KBM-7 (cell line): ENCODE results near the gene CRTC3.
"Not testable (repeated sequence)": the region's sequence is repeated elsewhere in the genome, so short reads cannot be mapped to it uniquely, and the experiment has no call there.

Source experiments
- DNase-seq: peaks from one replicate; pipeline ENCODE4 v3.0.0-alpha.2; 2015
- in situ Hi-C: fragments of 300-500 bp; cut with MboI; formaldehyde crosslinking; loops from 2 replicates; pipeline ENCODE4 v1.14.3; 2020; ENCODE audit warnings: low sequenced_read_pairs, low pct_unique_long_range_greater_than_20kb, mixed read lengths

Gene CRTC3

GRCh38 chr15:90680371-90680935 lies 150.7 kb downstream of the CRTC3 start:
- in situ Hi-C loops = no loop called here
- no peak for DNase-seq

- in situ Hi-C loops = no loop called here
- DNase-seq = no peak
Measured at GRCh38 chr15:90681056-90681455, 151.3 kb downstream of the CRTC3 start.

GRCh38 chr15:90681480-90681879 lies 151.8 kb downstream of the CRTC3 start:
- in situ Hi-C loops = no loop called here
- DNase-seq = no peak

- DNase-seq = no peak
- in situ Hi-C loops = no loop called here
Measured at GRCh38 chr15:90683371-90683770, 153.6 kb downstream of the CRTC3 start.

GRCh38 chr15:90683876-90684275 lies 154.2 kb downstream of the CRTC3 start:
- DNase-seq = no peak
- in situ Hi-C loops = no loop called here

GRCh38 chr15:90684281-90684680 lies 154.6 kb downstream of the CRTC3 start:
- in situ Hi-C loops = no loop called here
- DNase-seq = no peak

GRCh38 chr15:90685591-90686434 lies 156.1 kb downstream of the CRTC3 start:
- in situ Hi-C loops = no loop called here
- DNase-seq = peak; percentile 84

- peak; percentile 88 for DNase-seq
- in situ Hi-C loops = no loop called here
Measured at GRCh38 chr15:90686435-90687218, 156.9 kb downstream of the CRTC3 start.

GRCh38 chr15:90689326-90689961 lies 159.7 kb downstream of the CRTC3 start:
- DNase-seq, in situ Hi-C loops: not testable (repeated sequence)

- DNase-seq = no peak
- in situ Hi-C loops = no loop called here
Measured at GRCh38 chr15:90690585-90690984, 160.9 kb downstream of the CRTC3 start.

- no peak for DNase-seq
- in situ Hi-C loops = no loop called here
Measured at GRCh38 chr15:90691369-90691768, 161.6 kb downstream of the CRTC3 start.

GRCh38 chr15:90691982-90692773 lies 162.5 kb downstream of the CRTC3 start:
- in situ Hi-C loops = no loop called here
- DNase-seq = no peak
